OCI-LY1 (cell line): Measurements from ENCODE around the gene PLEKHA8.

Experiments used
- CTCF ChIP-seq: fragments of 200-600 bp; sonication (generic), shearing (Covaris generic); IDR thresholded peaks from 2 replicates; pipeline ENCODE4 v1.5.1; 2017; ENCODE audit warnings: mild to moderate bottlenecking, antibody characterized with exemption, low read length, moderate library complexity, mixed read lengths
- EZH2 ChIP-seq: fragments of 200-600 bp; sonication (generic), shearing (Covaris generic); IDR thresholded peaks from 2 replicates; pipeline ENCODE4 v1.8.0; 2017; ENCODE audit warnings: borderline replicate concordance, mixed run types, mild to moderate bottlenecking, antibody characterized with exemption, low read length, moderate library complexity, mixed read lengths

GRCh38 chr7:30146127-30146612, 118.0 kb downstream of the PLEKHA8 start:
- TF ChIP-seq CTCF (no peak), EZH2 (no peak)
